ENCODE results near the gene ARHGAP10.

- TF ChIP-seq TAF1 (IDR thresholded peaks at IDR 0.05; ENCODE audit: low read depth, low read length): no peak
- no peak for TF ChIP-seq POLR2A (IDR thresholded peaks at IDR 0.05; ENCODE audit: low read depth, low read length)
- no peak for TF ChIP-seq POLR2AphosphoS5 (IDR thresholded peaks at IDR 0.05; ENCODE audit: low read depth, low read length)
- no peak for TF ChIP-seq PAX5 (IDR thresholded peaks at IDR 0.05; ENCODE audit: insufficient read depth, low read length, severe bottlenecking)
- TF ChIP-seq SPI1 (IDR thresholded peaks at IDR 0.05; ENCODE audit: low read depth, low read length): no peak
- TF ChIP-seq POU2F2 (IDR thresholded peaks at IDR 0.05; ENCODE audit: low read depth, low read length): no peak
Observed at GRCh38 chr4:147820975-147821374, 89.1 kb downstream of the ARHGAP10 start.
